SK-N-SH treated with all-trans-retinoic acid at 6 μM for 48 hours (cell line): ENCODE results near the gene CLN5.

Experiments used
- BACH2 ChIP-seq: fragments of 250-450 bp; sonication (Bioruptor Pico); IDR thresholded peaks from 2 replicates; pipeline ENCODE4 v1.9.0; 2021; ENCODE audit warnings: mild to moderate bottlenecking, borderline replicate concordance
- GLIS3 ChIP-seq: fragments of 250-450 bp; sonication (Bioruptor Pico); IDR thresholded peaks from 2 replicates; pipeline ENCODE4 v1.5.0; 2020; ENCODE audit warnings: mild to moderate bottlenecking, moderate library complexity
- ISL1 ChIP-seq: fragments of 250-450 bp; sonication (Bioruptor Pico); IDR thresholded peaks from 2 replicates; pipeline ENCODE4 v2.1.2; 2022; ENCODE audit warnings: mild to moderate bottlenecking, moderate library complexity
- OSR1 ChIP-seq: fragments of 250-450 bp; sonication (Bioruptor Pico); IDR thresholded peaks from 2 replicates; pipeline ENCODE4 v1.8.0; 2022; ENCODE audit warnings: moderate library complexity, mild to moderate bottlenecking, inconsistent platforms
- RARB ChIP-seq: fragments of 250-450 bp; sonication (Bioruptor Pico); IDR thresholded peaks from 2 replicates; pipeline ENCODE4 v1.8.0; 2021; ENCODE audit warnings: mild to moderate bottlenecking, moderate library complexity
- TOX ChIP-seq: fragments of 250-450 bp; sonication (Bioruptor Pico); IDR thresholded peaks from 2 replicates; pipeline ENCODE4 v1.8.0; 2021; ENCODE audit warnings: mild to moderate bottlenecking, moderate library complexity, borderline replicate concordance
- ZC3H10 ChIP-seq: fragments of 250-450 bp; sonication (Bioruptor Pico); IDR thresholded peaks from 2 replicates; pipeline ENCODE4 v1.5.1; 2021; ENCODE audit warnings: mild to moderate bottlenecking, moderate library complexity
- ZFP3 ChIP-seq: fragments of 250-450 bp; sonication (Bioruptor Pico); IDR thresholded peaks from 2 replicates; pipeline ENCODE4 v1.5.0; 2020; ENCODE audit warnings: mild to moderate bottlenecking, moderate library complexity
- ZFP30 ChIP-seq: fragments of 450-650 bp; formaldehyde crosslinking; IDR thresholded peaks from 2 replicates; pipeline ENCODE4 v1.5.0; 2022; ENCODE audit warnings: mild to moderate bottlenecking, moderate library complexity
- TF ChIP-seq, protein P1 (sequence below): fragments of 250-450 bp; sonication (Bioruptor Pico); IDR thresholded peaks from 2 replicates; pipeline ENCODE4 v1.8.0; 2021; ENCODE audit warnings: low read depth, mild to moderate bottlenecking, moderate library complexity, borderline replicate concordance
- TF ChIP-seq, protein P2 (sequence below): fragments of 250-450 bp; sonication (Bioruptor Pico); IDR thresholded peaks from 2 replicates; pipeline ENCODE4 v1.5.1; 2021; ENCODE audit warnings: mild to moderate bottlenecking, moderate library complexity
- TF ChIP-seq, protein P3 (sequence below): fragments of 250-450 bp; sonication (Bioruptor Pico); IDR thresholded peaks from 2 replicates; pipeline ENCODE4 v1.5.1; 2020; ENCODE audit warnings: low read depth, mild to moderate bottlenecking, moderate library complexity

DNA sequence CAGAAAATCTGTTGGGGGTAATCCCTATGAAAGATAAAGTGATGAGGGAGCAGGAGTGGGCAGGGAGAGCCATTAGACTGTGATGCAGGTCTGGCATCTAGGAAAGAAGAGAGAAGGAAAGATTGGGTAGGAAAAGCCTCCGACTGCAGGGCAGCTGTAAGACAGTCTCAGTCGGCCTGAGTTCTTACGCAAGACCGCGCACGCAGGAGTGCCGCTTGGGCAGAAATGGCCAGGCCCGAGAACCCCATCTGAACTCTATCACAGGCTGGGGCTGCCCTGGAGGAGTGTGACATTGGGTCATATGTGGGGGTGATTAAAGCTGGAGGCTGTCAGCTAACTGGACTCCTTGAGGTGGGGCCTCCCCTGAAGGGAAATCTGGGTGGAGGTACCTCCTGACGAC lies 49.0 kb downstream of the CLN5 start:
- no peak for TF ChIP-seq ISL1 (CRISPR knock-in tag)
- TF ChIP-seq, protein P1, sequence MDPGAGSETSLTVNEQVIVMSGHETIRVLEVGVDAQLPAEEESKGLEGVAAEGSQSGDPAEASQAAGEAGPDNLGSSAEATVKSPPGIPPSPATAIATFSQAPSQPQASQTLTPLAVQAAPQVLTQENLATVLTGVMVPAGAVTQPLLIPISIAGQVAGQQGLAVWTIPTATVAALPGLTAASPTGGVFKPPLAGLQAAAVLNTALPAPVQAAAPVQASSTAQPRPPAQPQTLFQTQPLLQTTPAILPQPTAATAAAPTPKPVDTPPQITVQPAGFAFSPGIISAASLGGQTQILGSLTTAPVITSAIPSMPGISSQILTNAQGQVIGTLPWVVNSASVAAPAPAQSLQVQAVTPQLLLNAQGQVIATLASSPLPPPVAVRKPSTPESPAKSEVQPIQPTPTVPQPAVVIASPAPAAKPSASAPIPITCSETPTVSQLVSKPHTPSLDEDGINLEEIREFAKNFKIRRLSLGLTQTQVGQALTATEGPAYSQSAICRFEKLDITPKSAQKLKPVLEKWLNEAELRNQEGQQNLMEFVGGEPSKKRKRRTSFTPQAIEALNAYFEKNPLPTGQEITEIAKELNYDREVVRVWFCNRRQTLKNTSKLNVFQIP = no peak
- TF ChIP-seq ZFP3 (CRISPR knock-in tag) = no peak
- no peak for TF ChIP-seq ZFP30 (CRISPR knock-in tag)
- no peak for TF ChIP-seq RARB (CRISPR knock-in tag)
- TF ChIP-seq OSR1 (CRISPR knock-in tag) = no peak
- TF ChIP-seq, protein P2, sequence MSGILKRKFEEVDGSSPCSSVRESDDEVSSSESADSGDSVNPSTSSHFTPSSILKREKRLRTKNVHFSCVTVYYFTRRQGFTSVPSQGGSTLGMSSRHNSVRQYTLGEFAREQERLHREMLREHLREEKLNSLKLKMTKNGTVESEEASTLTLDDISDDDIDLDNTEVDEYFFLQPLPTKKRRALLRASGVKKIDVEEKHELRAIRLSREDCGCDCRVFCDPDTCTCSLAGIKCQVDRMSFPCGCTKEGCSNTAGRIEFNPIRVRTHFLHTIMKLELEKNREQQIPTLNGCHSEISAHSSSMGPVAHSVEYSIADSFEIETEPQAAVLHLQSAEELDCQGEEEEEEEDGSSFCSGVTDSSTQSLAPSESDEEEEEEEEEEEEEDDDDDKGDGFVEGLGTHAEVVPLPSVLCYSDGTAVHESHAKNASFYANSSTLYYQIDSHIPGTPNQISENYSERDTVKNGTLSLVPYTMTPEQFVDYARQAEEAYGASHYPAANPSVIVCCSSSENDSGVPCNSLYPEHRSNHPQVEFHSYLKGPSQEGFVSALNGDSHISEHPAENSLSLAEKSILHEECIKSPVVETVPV (CRISPR knock-in tag) = no peak
- TF ChIP-seq, protein P3, sequence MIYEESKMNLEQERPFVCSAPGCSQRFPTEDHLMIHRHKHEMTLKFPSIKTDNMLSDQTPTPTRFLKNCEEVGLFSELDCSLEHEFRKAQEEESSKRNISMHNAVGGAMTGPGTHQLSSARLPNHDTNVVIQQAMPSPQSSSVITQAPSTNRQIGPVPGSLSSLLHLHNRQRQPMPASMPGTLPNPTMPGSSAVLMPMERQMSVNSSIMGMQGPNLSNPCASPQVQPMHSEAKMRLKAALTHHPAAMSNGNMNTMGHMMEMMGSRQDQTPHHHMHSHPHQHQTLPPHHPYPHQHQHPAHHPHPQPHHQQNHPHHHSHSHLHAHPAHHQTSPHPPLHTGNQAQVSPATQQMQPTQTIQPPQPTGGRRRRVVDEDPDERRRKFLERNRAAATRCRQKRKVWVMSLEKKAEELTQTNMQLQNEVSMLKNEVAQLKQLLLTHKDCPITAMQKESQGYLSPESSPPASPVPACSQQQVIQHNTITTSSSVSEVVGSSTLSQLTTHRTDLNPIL (CRISPR knock-in tag) = no peak
- no peak for TF ChIP-seq BACH2
- no peak for TF ChIP-seq TOX (CRISPR knock-in tag)
- TF ChIP-seq GLIS3 (CRISPR knock-in tag) = no peak
- no peak for TF ChIP-seq ZC3H10 (CRISPR knock-in tag)
